Measurements from ENCODE around the gene PGA3.

GRCh38 chr11:61198361-61198760 lies 5.0 kb upstream of the PGA3 start:
- TF ChIP-seq ZNF558 (tag by site-specific recombination; IDR thresholded peaks at IDR 0.05) (no peak), OVOL3 (tag by site-specific recombination; IDR thresholded peaks at IDR 0.05) (no peak), CTCF (tag by site-specific recombination; IDR thresholded peaks at IDR 0.05) (no peak), AEBP2 (tag by site-specific recombination; IDR thresholded peaks at IDR 0.05; ENCODE audit: borderline replicate concordance) (no peak), ZNF311 (tag by site-specific recombination; IDR thresholded peaks at IDR 0.05; ENCODE audit: borderline replicate concordance) (no peak), ZNF513 (tag by site-specific recombination; IDR thresholded peaks at IDR 0.05) (no peak), SP2 (tag by site-specific recombination; IDR thresholded peaks at IDR 0.05) (no peak), HOXA7 (CRISPR knock-in tag; IDR thresholded peaks at IDR 0.05; ENCODE audit: borderline replicate concordance) (no peak), YY1 (tag by site-specific recombination; IDR thresholded peaks at IDR 0.05) (no peak), KLF9 (tag by site-specific recombination; IDR thresholded peaks at IDR 0.05; ENCODE audit: low read depth) (no peak), ZNF274 (IDR thresholded peaks at IDR 0.05; ENCODE audit: low read length) (no peak), ZNF274 (tag by site-specific recombination; IDR thresholded peaks at IDR 0.05; ENCODE audit: borderline replicate concordance) (no peak), ZNF174 (tag by site-specific recombination; IDR thresholded peaks at IDR 0.05) (no peak), ZNF501 (tag by site-specific recombination; IDR thresholded peaks at IDR 0.05) (no peak), ZNF416 (tag by site-specific recombination; IDR thresholded peaks at IDR 0.05) (no peak)
